Panc1 (cell line): ENCODE measurements around the gene BBS9.

Source experiments
- CTCF ChIP-seq: fragments of 450-650 bp; IDR thresholded peaks from 2 replicates; pipeline ENCODE4 v1.5.1; 2017; ENCODE audit warnings: mild to moderate bottlenecking
- POLR2AphosphoS5 ChIP-seq: IDR thresholded peaks from 2 replicates; pipeline ENCODE4 v1.6.1; 2012; ENCODE audit warnings: mild to moderate bottlenecking, low read depth, low read length, moderate library complexity
- REST ChIP-seq, 2 experiments: IDR thresholded peaks; 2 replicates each; pipeline ENCODE4 v1.6.1; 2011 to 2012; ENCODE audit warnings: low read depth in 2 of 2, control low read depth in 1 of 2, low read length in 1 of 2, mild to moderate bottlenecking in 1 of 2, moderate library complexity in 1 of 2; ENCODE audit not compliant: insufficient read depth in 1 of 2
- SIN3A ChIP-seq: IDR thresholded peaks from 2 replicates; pipeline ENCODE4 v1.6.1; 2012; ENCODE audit warnings: low read depth, mild to moderate bottlenecking, low read length, moderate library complexity, borderline replicate concordance; ENCODE audit not compliant: insufficient read depth
- TCF7L2 ChIP-seq: IDR thresholded peaks from 2 replicates; pipeline ENCODE4 v1.6.1; 2011; ENCODE audit warnings: mild to moderate bottlenecking, low read depth, low read length, inconsistent platforms

- TF ChIP-seq CTCF = no peak
- no peak for TF ChIP-seq REST (IDR thresholded peaks at IDR 0.05; ENCODE audit: insufficient read depth in 1 of 2, low read depth in 2 of 2, low read length in 1 of 2)
- TF ChIP-seq SIN3A = no peak
- TF ChIP-seq POLR2AphosphoS5 = no peak
- no peak for TF ChIP-seq TCF7L2
These were observed 409.8 kb downstream of the BBS9 start for GRCh38 chr7:33539198-33539597.
